BLaER1 (cell line): Measurements from ENCODE around the gene WWC1.
"Not testable (repeated sequence)": the region's sequence is repeated elsewhere in the genome, so short reads cannot be mapped to it uniquely, and the experiment has no call there.

ENCODE experiments used
- H3K27ac ChIP-seq: shearing (Covaris generic); formaldehyde crosslinking; 2 replicates; pipeline ENCODE4 v1.8.1; 2022
- H3K27me3 ChIP-seq: shearing (Covaris generic); formaldehyde crosslinking; 2 replicates; pipeline ENCODE4 v1.8.1; 2022
- H3K36me3 ChIP-seq: shearing (Covaris generic); formaldehyde crosslinking; 2 replicates; pipeline ENCODE4 v1.8.1; 2022
- H3K4me1 ChIP-seq: shearing (Covaris generic); formaldehyde crosslinking; 2 replicates; pipeline ENCODE4 v1.8.1; 2022
- H3K4me2 ChIP-seq: shearing (Covaris generic); formaldehyde crosslinking; 2 replicates; pipeline ENCODE4 v1.8.1; 2022
- H3K4me3 ChIP-seq: shearing (Covaris generic); formaldehyde crosslinking; 2 replicates; pipeline ENCODE4 v1.8.1; 2022
- H3K9ac ChIP-seq: shearing (Covaris generic); formaldehyde crosslinking; 2 replicates; pipeline ENCODE4 v1.8.1; 2022
- H3K9me3 ChIP-seq: shearing (Covaris generic); formaldehyde crosslinking; 2 replicates; pipeline ENCODE4 v1.8.1; 2022
- H4K20me1 ChIP-seq: shearing (Covaris generic); formaldehyde crosslinking; 2 replicates; pipeline ENCODE4 v1.8.1; 2022
- Cebpa-rat ChIP-seq: shearing (Covaris generic); IDR thresholded peaks from 2 replicates; pipeline ENCODE4 v1.8.1; 2022

Gene WWC1

DNA sequence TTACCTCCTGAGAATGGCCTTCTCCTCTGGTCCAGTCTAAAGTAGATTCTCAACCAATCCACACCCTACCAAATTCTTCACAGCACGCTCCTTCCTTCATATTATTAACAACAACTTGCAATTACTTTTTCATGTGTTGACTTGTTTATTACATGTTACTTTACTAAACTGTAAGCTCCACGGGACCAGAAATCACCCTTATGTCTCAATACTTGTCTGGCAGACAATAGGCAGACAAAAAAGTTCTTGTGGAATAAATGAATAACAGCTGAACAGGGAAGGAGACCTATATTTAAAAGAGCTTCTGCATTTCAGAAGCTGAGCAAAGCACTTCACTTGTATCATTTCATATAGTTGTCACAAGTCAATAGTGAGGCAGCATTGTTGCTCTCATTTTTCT, 5.7 kb upstream of the WWC1 start:
- Histone ChIP-seq H3K4me2 (peak overlapping the region; percentile 60), H3K27ac (no peak overlapping the region), H3K4me1 (peaks cover 17% of the 10 kb centered on the region), H3K27me3 (no peaks in the 10 kb centered on the region), H3K9ac (no peak overlapping the region), H3K4me3 (no peak overlapping the region), H4K20me1 (no peaks in the 10 kb centered on the region), H3K9me3 (peaks cover 23% of the 10 kb centered on the region), H3K36me3 (no peaks in the 10 kb centered on the region)
- no peak for TF ChIP-seq Cebpa-rat

DNA sequence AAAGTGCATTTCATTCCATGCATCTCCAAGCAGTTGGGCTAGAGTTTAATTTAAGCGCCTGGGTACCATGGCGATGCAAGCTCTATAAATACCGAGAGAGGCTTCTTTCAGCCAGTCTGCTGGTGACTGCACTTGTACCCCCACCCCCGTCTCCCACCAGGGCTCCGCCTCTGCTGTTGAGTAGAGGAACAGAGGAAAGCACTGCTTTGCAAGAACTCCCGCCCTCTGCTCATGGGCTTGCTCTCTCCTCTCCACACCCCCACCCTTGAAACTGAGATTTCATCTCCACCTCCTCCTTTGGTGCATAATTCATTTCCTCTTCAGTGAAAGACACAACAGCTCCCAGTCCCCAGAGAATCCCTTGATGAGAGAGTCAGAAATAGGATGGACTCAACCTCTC, 5.1 kb upstream of the WWC1 start:
- Histone ChIP-seq H3K27ac (no peak overlapping the region), H3K27me3 (no peaks in the 10 kb centered on the region), H3K4me2 (peak overlapping the region; percentile 60), H3K4me3 (no peak overlapping the region), H3K36me3 (no peaks in the 10 kb centered on the region), H4K20me1 (no peaks in the 10 kb centered on the region), H3K9ac (no peak overlapping the region), H3K9me3 (peaks cover 23% of the 10 kb centered on the region), H3K4me1 (peaks cover 17% of the 10 kb centered on the region)
- TF ChIP-seq Cebpa-rat = no peak

DNA sequence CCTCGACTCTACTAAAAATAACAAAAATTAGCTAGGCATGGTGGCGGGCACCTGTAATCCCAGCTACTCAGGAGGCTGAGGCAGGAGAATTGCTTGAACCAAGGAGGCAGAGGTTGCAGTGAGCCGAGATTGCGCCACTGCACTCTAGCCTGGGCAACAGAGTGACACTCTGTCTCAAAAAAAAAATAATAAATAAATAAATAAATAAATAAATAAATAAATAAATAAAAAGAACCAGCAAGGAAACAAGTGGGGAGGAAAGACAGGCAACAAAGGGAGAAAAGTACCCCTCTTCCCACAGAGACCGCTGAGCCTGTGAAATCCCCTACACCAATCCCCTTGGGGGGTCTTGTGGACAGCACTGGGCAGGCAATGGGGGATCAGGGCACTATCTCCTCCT, 4.6 kb upstream of the WWC1 start:
- H3K36me3 ChIP-seq, H4K20me1 ChIP-seq, H3K4me3 ChIP-seq, H3K27ac ChIP-seq, H3K9ac ChIP-seq, H3K27me3 ChIP-seq: not testable (repeated sequence)
- H3K9me3 ChIP-seq = peaks cover 23% of the 10 kb centered on the region
- H3K4me2 ChIP-seq = peak overlapping the region; percentile 60
- peaks cover 17% of the 10 kb centered on the region for H3K4me1 ChIP-seq

DNA sequence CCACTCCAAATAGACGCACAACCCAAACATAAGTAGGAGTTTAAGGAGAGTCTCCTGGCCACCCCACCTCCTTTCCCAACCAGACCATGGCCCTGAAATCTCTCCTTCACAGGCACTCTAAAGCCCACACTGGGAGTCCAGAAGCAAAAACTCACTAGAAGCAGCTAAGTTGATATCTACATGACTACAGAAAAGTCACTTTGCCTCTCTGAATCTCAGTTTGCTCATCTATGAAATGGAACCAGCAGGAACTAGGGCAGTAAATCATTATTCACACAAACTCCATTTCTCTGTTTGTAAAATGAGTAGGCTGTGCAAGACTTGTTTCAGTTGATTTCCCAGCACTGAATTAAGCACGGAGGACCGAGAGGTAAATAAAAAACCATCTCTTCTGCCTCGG, 4.1 kb upstream of the WWC1 start:
- no peaks in the 10 kb centered on the region; the same call in 1 of the 2 replicates for H3K27me3 ChIP-seq
- H3K9me3 ChIP-seq = peaks cover 23% of the 10 kb centered on the region
- H3K4me2 ChIP-seq = peak overlapping the region; percentile 60
- no peak overlapping the region for H3K4me3 ChIP-seq
- peaks cover 17% of the 10 kb centered on the region for H3K4me1 ChIP-seq
- no peak for TF ChIP-seq Cebpa-rat
- no peak overlapping the region for H3K27ac ChIP-seq
- no peak overlapping the region for H3K9ac ChIP-seq
- no peaks in the 10 kb centered on the region for H4K20me1 ChIP-seq
- no peaks in the 10 kb centered on the region for H3K36me3 ChIP-seq

DNA sequence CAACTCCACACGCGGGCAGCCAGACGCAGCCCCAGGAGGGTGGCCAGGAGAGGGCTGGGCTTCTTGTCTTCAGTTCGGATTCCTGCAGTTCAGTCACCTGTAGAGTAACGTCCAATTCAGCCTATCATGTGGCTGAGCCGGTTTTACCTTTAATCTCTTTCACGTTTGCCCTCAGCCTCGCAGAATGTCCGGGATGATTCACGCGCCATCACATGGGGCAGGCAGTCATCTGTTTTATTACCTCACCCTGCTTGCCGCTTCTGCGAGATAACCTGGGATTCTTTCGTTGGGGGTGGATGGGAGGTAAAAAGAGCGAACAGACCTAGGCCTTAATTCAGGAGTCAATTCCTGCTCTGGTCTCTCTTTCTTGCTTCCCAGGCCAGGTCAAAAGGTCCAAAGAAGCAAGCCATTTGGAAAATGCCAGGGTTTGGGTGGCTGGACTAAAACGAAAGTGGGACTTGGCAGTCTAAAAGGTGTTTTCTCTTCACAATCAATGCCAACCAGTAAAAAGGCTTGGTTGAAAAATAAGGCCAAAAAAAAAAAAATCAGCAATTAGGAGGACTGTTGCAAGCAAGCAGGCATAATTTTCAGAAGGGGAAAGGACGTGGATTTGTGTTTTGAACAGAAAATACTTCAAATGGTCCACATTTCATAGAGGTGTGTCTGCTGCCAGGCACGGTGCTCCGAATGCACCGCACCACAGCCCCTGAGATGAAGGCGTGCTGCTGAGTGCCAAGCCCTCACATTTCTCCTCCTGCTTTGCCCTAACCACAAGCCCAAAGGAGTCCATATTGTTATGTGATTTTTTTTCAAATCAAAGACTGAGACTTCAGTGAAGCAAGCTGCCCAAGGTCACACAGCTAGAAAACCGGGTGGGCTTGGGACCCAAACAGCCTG, 2.8 kb upstream of the WWC1 start:
- Histone ChIP-seq H3K4me2 (no peak overlapping the region), H3K4me3 (no peak overlapping the region), H3K27ac (no peak overlapping the region), H3K36me3 (no peaks in the 10 kb centered on the region), H3K9me3 (peaks cover 23% of the 10 kb centered on the region), H3K4me1 (peaks cover 24% of the 10 kb centered on the region), H3K27me3 (peaks cover 6% of the 10 kb centered on the region; the same call in 1 of the 2 replicates), H4K20me1 (no peaks in the 10 kb centered on the region), H3K9ac (no peak overlapping the region)
- TF ChIP-seq Cebpa-rat = no peak

DNA sequence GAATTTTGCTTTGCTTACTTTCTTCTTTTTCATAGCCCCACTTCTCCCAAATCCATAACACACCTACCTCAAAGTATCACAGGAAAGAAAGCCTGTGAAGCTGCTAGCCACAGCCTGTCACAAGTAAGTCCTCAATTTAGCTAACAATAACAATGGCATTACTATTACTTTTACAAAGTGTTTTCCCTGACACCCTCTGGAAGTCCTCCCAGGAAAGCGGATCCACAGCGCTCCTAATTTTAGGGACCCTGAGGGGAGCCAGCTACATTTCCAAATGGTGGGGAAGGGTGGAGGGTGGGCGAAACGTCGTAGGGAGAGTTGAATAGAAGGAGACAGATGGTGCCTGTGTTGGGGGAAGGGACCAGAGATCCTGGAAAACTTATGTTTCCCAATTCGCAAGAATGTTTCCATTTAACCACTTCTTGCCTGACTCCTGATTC, 523 bp upstream of the WWC1 start:
- H3K27me3 ChIP-seq = peaks cover 6% of the 10 kb centered on the region; the same call in 1 of the 2 replicates
- peaks cover 22% of the 10 kb centered on the region for H3K4me1 ChIP-seq
- no peak overlapping the region for H3K27ac ChIP-seq
- peak overlapping the region; percentile 82 for H3K4me3 ChIP-seq
- peak overlapping the region; percentile 90 for H3K4me2 ChIP-seq
- no peaks in the 10 kb centered on the region for H3K36me3 ChIP-seq
- TF ChIP-seq Cebpa-rat = no peak
- no peaks in the 10 kb centered on the region for H4K20me1 ChIP-seq
- peaks cover under 1% of the 10 kb centered on the region; the same call in 1 of the 2 replicates for H3K9me3 ChIP-seq
- no peak overlapping the region for H3K9ac ChIP-seq

DNA sequence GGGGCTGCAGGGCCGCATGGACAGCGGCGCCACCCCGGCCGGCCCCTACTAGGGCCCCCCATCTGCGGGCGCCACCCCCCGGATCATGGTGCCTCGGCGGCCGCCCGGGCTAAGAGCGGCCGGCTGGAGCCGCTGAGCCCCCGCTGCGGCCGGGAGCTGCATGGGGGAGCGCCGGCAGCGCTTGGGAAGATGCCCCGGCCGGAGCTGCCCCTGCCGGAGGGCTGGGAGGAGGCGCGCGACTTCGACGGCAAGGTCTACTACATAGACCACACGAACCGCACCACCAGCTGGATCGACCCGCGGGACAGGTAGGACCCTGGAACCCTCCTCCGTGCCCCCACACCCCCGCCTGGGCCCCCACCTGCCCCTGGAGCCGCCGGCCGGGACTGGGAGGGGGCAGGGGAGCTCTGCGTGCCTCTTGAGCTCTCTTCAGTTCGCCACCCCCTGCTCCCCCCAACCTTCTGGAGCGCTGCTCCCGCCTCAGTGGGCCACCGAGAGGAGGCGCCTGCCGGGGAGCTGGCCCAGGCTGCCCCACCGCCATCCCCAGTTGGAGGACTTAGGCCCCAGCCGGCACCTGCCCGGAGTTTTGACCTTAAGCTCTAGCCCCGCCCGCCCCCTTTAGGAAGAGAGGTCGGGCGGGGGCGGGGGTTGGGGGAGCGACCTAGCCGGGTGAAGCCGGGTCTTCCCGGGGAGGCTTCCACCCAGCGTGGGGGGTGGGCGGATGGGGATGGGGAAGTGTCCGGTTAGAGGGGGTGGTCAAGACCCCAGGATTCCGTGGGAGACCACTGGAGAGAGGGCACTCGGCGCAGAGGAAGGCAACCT, 730 bp downstream of the WWC1 start:
- peak overlapping the region; percentile 79 for H3K9ac ChIP-seq
- H3K27ac ChIP-seq = peak overlapping the region; percentile 69
- H4K20me1 ChIP-seq = no peaks in the 10 kb centered on the region
- H3K4me1 ChIP-seq = peaks cover 10% of the 10 kb centered on the region
- peaks cover 6% of the 10 kb centered on the region; the same call in 1 of the 2 replicates for H3K27me3 ChIP-seq
- peak overlapping the region; percentile 90 for H3K4me2 ChIP-seq
- no peak for TF ChIP-seq Cebpa-rat
- peak overlapping the region; percentile 82 for H3K4me3 ChIP-seq
- H3K36me3 ChIP-seq = no peaks in the 10 kb centered on the region
- no peaks in the 10 kb centered on the region for H3K9me3 ChIP-seq

DNA sequence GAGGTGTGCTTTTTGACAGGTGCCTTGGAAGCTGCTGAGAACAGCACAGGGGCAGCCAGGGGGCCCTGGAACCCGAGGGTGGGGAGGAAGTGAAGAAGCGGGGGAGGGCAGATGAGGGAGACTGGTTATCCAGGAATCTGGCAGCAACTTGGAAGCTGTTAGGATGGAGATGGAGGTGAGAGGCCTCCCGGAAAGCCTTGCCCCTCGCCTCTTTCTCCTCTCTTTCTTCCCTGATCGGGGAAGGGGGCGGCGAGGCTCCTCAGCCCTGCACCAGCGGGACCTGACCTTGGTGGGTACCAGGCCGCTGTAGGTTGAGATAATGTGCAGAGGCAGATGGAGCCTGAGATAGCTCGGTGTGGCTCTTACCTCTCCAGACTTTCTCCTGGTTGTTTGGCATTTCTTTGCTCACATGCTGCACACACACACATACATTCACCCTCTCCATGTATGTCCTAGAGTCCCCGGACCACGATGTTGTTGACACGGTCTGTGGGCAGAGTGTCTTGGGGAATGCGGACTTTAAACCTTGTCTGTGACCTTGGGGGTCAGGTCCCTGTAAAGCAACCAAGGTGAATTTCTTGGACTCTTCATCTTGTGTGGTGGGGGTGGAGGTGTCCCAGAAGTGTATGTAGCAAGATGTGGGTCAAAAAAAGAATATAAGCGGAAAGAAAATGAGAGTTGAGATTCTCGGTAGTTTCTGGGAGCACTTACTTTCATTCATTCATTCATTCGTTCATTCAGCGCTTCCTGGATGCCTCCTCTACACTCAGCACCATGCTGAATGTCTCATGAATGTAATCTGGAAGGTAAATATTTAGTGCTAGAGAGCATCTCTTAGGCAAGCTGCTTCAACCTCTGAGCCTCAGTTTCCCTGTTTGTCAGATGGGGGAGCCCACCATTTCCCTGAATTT, 1.6 kb downstream of the WWC1 start:
- peaks cover 6% of the 10 kb centered on the region; the same call in 1 of the 2 replicates for H3K27me3 ChIP-seq
- no peak overlapping the region for H3K27ac ChIP-seq
- peak overlapping the region; percentile 90 for H3K4me2 ChIP-seq
- no peak for TF ChIP-seq Cebpa-rat
- H3K36me3 ChIP-seq = no peaks in the 10 kb centered on the region
- H3K9me3 ChIP-seq = no peaks in the 10 kb centered on the region
- H3K4me1 ChIP-seq = peaks cover 7% of the 10 kb centered on the region
- no peaks in the 10 kb centered on the region for H4K20me1 ChIP-seq
- H3K4me3 ChIP-seq = peak overlapping the region; percentile 82
- no peak overlapping the region for H3K9ac ChIP-seq

DNA sequence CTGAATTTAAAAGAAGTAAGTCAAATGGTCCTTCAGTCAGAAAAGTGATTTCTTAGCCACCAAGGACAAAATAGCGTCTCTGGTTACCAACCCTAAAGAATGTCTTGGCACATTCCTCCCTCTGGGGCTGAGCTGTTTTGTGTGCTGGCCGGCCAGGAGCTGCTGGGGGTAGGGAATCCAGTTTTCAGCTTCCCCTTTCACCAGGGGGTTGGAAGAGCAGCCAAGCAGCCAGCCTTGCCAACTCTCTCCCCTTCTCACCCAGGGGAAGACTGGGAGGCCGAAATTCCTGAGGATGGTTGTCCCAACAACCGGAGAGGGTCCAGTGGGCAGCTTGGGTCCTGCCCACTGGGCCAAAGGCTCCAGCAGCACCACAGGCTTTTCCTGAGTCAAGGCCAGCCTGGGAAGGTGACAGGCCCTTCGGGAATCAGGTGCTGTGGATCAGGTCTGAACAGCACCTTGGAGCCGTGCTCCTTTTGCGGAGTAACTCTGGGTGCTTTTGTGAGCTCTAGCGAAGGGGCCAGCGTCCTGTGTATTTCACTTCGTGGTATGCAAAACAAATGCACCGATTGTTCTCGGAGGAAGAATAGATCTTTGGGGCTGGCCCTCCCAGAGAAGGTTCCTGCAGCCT, 4.2 kb downstream of the WWC1 start:
- peaks cover 6% of the 10 kb centered on the region; the same call in 1 of the 2 replicates for H3K27me3 ChIP-seq
- no peak for TF ChIP-seq Cebpa-rat
- no peak overlapping the region for H3K9ac ChIP-seq
- no peak overlapping the region for H3K4me2 ChIP-seq
- H3K9me3 ChIP-seq = no peaks in the 10 kb centered on the region
- peaks cover 13% of the 10 kb centered on the region for H3K4me1 ChIP-seq
- no peak overlapping the region for H3K27ac ChIP-seq
- H4K20me1 ChIP-seq = no peaks in the 10 kb centered on the region
- H3K36me3 ChIP-seq = no peaks in the 10 kb centered on the region
- no peak overlapping the region for H3K4me3 ChIP-seq
